Testis (tissue), 2 donors: ENCODE measurements around the gene OSR1.

Experiments used
- POLR2A ChIP-seq: fragments of 450-650 bp; IDR thresholded peaks from one replicate; pipeline ENCODE4 v1.6.1; 2017; ENCODE audit warnings: antibody characterized with exemption, mild to moderate bottlenecking, moderate library complexity
- TF ChIP-seq, protein P1 (sequence below), 3 experiments: fragments of 450-650 bp in 2 of 3; fragments of 200-600 bp in 1 of 3; sonication (generic) in 1 of 3; IDR thresholded peaks; one replicate each; pipeline ENCODE4 v1.5.1; 2016 to 2019; ENCODE audit warnings: antibody characterized with exemption in 3 of 3, mild to moderate bottlenecking in 2 of 3, moderate library complexity in 1 of 3

- TF ChIP-seq, protein P1, sequence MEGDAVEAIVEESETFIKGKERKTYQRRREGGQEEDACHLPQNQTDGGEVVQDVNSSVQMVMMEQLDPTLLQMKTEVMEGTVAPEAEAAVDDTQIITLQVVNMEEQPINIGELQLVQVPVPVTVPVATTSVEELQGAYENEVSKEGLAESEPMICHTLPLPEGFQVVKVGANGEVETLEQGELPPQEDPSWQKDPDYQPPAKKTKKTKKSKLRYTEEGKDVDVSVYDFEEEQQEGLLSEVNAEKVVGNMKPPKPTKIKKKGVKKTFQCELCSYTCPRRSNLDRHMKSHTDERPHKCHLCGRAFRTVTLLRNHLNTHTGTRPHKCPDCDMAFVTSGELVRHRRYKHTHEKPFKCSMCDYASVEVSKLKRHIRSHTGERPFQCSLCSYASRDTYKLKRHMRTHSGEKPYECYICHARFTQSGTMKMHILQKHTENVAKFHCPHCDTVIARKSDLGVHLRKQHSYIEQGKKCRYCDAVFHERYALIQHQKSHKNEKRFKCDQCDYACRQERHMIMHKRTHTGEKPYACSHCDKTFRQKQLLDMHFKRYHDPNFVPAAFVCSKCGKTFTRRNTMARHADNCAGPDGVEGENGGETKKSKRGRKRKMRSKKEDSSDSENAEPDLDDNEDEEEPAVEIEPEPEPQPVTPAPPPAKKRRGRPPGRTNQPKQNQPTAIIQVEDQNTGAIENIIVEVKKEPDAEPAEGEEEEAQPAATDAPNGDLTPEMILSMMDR (IDR thresholded peaks at IDR 0.05): no peak
- TF ChIP-seq POLR2A: no peak
These were observed 5.6 kb upstream of the OSR1 start for GRCh38 chr2:19364014-19364413.
